OCI-LY3 (cell line): Measurements from ENCODE around the gene CCNF.

Experiments
- CTCF ChIP-seq: fragments of 200-600, 300-600 bp; sonication (generic); IDR thresholded peaks from 2 replicates; pipeline ENCODE4 v1.5.1; 2014; ENCODE audit warnings: antibody characterized with exemption, low read length, low read depth
- EZH2phosphoT487 ChIP-seq: fragments of 200-600 bp; shearing (Covaris generic); IDR thresholded peaks from 2 replicates; pipeline ENCODE4 v1.6.1; 2018; ENCODE audit warnings: antibody characterized with exemption, mixed run types, low read depth

GRCh38 chr16:2464333-2464732 lies 35.1 kb downstream of the CCNF start:
- TF ChIP-seq CTCF (no peak), EZH2phosphoT487 (no peak)
